Gastroesophageal sphincter (tissue), 3 donors: Measurements from ENCODE around the gene KRTAP10-7.

Source experiments
- CTCF ChIP-seq, 4 experiments: fragments of 200-600 bp in 2 of 4; fragments of 450-650 bp in 2 of 4; sonication (generic) in 1 of 4; IDR thresholded peaks; one replicate each; pipeline ENCODE4 v1.5.1; 2017 to 2019; ENCODE audit warnings: antibody characterized with exemption in 4 of 4, mild to moderate bottlenecking in 2 of 4, moderate library complexity in 2 of 4
- EP300 ChIP-seq: sonication (generic); formaldehyde crosslinking; IDR thresholded peaks from one replicate; pipeline ENCODE4 v1.6.1; 2017; ENCODE audit warnings: antibody characterized with exemption, mild to moderate bottlenecking
- POLR2AphosphoS5 ChIP-seq: sonication (generic); formaldehyde crosslinking; IDR thresholded peaks from one replicate; pipeline ENCODE4 v1.6.1; 2017; ENCODE audit warnings: antibody characterized with exemption

- TF ChIP-seq CTCF (IDR thresholded peaks at IDR 0.05) = no peak
- TF ChIP-seq EP300 = no peak
- no peak for TF ChIP-seq POLR2AphosphoS5
Observed at GRCh38 chr21:44650265-44650972, 50.0 kb downstream of the KRTAP10-7 start.
